COLO829 (cell line): ENCODE measurements around the gene SH3BP1.

Source experiments
- DNase-seq: peaks from one replicate; pipeline ENCODE4 v3.0.0; 2012; ENCODE audit warnings: low spot score

Gene SH3BP1

DNA sequence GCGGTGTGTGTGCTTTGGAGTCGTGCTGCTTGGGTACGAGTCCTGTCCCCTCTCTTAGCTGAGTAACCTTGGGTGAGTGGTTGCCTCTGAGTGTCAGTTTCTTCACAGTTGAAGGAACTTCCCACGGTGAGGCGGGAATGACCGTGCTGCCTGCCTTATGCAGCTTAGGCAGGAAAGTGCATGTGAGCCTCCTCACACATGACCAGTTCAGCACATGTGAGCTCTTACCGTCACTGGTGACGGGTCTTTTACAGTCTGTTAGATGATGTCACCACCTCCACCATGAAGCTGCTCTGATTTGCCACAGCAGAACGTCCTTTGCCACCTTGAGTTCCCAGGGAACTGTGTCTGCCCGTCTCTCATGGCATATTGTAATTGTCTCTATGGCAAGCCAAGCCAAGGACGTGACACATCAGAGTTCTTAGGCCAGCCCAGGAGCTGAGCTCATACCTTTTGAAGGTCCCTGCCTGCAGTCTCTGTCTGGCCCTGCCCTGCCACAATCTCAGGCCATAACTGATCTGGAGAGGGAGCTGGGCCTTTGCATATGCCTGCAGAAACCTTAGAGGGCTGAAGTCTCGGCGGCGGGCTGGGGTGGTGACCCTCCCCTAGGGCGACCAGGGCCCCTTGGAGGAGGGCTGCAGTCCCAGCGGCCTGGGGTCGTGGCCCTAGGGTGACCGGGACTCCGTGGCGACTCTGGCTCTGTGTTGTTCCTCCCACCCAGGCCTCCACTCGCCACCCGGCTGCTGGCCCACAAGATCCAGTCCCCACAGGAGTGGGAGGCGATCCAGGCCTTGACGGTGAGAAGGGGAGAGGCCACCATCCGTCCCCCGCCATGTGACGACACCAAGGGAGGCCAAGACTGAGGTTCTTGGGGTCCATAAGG is 23.0 kb upstream of the SH3BP1 start:
- no peak for DNase-seq

DNA sequence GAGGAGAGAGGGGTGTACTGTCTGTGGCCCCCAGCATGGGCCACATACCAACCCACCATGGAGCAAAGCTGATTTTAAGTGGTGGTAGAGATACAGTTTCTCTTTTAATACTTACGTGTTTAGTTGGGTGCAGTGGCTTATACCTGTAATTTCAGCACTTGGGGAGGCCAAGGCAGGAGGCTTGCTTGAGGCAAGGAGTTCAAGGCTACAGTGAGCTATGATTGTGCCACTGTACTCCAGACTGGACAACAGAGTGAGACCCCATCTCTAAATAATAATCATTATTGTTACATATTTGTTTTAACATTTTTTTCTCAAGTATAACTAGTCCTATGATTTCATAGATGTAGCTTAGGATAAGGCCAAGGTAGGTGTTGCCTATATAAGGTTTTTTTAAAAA is 22.0 kb upstream of the SH3BP1 start:
- DNase-seq: no peak

GRCh38 chr22:37618072-37618656 is 21.3 kb upstream of the SH3BP1 start:
- DNase-seq: no peak

DNA sequence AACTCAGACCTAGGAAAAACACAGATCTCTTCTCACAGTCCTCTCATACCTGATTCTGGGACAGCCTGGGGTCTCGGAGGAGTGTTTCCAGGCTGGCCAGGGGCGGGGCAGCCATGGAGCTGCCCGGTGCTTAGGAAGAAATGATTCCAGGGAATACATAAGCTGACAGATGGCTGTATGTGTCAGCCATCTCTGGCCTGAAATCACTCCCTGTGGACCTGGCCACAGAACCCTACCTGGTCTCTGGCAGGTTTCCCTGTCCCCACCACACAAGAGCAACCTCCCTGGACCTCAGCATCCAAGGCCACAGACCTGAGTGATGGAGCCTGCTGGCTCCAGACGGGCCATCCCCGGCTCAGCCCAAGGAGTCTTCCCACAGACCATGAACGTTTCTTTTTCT is 20.8 kb upstream of the SH3BP1 start:
- no peak for DNase-seq

GRCh38 chr22:37619991-37620390 is 19.5 kb upstream of the SH3BP1 start:
- no peak for DNase-seq

- DNase-seq: no peak
Observed at GRCh38 chr22:37621352-37621860, 18.1 kb upstream of the SH3BP1 start.

GRCh38 chr22:37623075-37624016 is 16.1 kb upstream of the SH3BP1 start:
- DNase-seq: peak; percentile 60

GRCh38 chr22:37624017-37624365 is 15.5 kb upstream of the SH3BP1 start:
- DNase-seq: no peak

DNA sequence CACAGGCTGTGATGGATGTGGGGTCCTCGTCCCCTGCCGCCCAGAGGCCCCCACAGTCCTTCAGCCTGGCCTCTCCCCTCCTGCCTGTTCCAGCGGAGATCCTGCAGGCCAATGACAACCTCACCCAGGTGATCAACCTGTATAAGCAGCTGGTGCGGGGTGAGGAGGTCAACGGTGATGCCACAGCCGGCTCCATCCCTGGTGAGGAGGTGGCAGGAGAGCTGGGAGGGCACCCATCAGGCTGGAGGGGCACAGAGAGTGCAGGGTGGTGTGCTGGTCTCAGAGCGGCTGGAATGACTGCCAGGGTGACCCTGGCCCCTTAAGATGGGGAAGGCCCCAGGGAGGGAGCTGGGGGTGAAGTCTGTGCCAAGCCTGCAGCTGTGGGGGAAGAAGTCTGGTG is 14.6 kb upstream of the SH3BP1 start:
- DNase-seq: no peak

DNA sequence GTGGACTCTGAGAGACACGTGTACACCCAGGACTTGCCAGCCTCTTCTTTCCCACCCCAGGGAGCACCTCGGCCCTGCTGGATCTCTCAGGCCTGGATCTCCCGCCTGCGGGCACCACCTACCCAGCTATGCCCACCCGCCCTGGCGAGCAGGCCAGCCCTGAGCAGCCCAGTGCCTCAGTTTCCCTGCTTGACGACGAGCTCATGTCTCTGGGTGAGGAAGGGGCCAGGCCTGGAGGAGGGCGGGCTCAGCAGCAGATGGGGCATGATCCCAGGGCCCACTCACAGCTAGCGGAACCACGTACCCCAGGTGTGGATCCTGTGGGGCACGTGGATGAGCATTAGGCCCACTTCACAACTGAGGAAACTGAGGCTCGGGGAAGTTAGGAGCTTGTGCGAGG is 13.7 kb upstream of the SH3BP1 start:
- DNase-seq: no peak

DNA sequence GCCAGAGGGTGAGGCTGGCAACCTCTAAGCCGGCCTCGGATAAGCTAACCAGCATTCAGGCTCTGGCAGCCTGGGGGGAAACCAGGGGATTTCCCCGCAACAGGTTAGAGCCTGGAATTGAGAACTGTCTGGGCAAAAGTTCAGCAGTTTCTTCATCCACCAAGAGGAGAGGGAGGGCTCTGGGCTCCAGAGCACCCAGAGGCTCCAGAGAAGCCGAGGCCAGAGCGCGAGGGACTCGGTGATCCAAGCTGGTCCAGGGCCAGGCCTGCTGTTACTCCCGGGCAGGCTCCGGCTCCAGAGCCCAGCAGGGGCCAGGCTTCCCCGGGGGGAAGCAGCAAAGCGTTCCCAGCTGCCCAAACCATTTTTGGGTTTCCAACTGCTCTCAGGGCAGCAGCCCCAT is 13.3 kb upstream of the SH3BP1 start:
- no peak for DNase-seq

DNA sequence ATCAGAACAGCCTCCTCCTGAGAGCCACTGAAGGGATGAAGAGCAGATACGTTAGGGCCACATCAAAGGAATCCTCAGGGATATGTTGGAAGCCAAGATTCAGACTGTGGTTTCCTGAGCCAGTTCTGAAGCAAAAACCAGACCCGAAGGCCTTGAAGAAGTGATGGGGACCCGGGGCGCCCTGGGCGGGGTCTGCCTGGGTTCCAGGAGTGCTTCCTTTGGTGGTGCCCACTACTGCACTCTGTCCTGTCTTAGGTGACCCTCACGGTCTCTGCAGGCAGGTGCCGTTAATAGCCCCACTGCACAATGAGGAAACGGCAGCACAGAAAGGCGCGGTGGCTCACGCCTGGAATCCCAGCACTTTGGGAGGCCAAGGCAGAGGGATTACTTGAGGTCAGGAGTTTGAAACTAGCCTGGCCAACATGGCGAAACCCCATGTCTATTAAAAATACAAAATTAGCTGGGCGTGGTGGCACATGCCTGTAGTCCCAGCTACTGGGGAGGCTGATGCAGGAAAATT is 12.9 kb upstream of the SH3BP1 start:
- DNase-seq: no peak

- DNase-seq: no peak
Observed at GRCh38 chr22:37627121-37627520, 12.3 kb upstream of the SH3BP1 start.

DNA sequence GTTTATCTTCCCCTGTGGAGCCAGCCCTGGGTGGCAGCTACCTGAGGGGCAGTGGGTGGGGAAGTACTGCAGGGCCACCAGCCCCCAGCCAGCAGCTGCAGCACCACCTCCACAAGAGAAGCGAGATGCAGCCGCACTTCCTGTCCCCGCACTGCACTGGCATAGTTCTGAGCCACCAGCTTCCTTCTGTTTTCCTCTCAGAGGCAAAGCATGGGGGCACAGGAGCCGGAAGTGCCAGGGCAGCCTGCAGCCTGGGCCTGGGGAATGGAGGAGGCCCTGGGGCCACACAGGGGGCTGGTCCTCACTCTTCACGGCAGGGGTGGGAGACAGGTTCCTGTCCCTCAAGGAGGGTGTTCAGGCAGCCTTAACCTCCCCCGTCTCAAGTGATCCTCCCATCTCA is 11.9 kb upstream of the SH3BP1 start:
- no peak for DNase-seq

DNA sequence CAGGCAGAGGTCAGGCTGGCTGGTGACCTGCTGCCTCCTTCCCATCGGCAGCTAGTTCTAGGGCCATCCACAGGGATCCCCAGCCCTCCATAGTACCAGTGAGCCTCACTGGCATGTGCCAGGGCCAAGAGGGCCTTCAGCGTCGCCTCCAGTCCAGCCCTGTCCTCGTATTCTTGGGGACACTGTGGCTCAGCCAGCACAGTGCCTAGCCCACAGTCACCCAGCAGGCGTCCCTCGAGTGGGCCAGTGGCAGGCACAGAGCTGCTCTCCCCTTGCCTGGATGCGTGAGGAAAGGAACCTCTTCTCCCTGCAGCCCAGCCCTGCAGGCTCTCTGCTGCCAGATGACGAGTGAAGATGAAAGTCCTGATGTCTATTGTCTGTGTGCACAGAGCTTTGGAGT is 10.6 kb upstream of the SH3BP1 start:
- DNase-seq: no peak

DNA sequence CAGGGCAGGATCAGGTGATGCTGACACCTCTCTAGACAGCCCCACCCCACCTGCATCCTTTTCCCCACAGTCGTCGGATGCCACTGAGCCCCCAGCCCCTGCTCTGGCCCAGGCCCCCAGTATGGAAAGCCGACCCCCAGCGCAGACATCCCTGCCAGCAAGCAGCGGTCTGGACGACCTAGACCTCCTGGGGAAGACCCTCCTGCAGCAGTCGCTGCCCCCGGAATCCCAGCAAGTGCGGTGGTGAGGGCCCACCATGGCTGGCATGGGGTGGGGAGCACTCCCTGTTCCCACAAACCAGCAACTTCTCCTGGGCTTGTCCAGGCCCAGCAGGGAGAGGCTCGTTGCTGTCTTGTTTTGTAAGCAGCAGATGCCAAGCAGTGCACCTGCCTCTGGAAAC is 9.5 kb upstream of the SH3BP1 start:
- DNase-seq: no peak

GRCh38 chr22:37630839-37631435 is 8.5 kb upstream of the SH3BP1 start:
- no peak for DNase-seq

- no peak for DNase-seq
Observed at GRCh38 chr22:37631448-37632173, 7.9 kb upstream of the SH3BP1 start.

- DNase-seq: no peak
Observed at GRCh38 chr22:37632174-37633088, 7.0 kb upstream of the SH3BP1 start.

- no peak for DNase-seq
Observed at GRCh38 chr22:37633089-37633624, 6.3 kb upstream of the SH3BP1 start.
